HepG2 (cell line): ENCODE data around the gene ADARB2. TPM values are rescaled to one million over a fixed set of nuclear protein-coding genes. Genes with fewer than 3 reads are reported as not detected.

Source experiments
- ATAC-seq: fragments of 200-7000 bp; cut with Tn5 transposase; 3 replicates; pipeline ENCODE4 v1.9.1; 2020; ENCODE audit warnings: mild to moderate bottlenecking, moderate library complexity
- BruUV-seq: library from RNA; stranded (reverse); fragments of 400-500 nt; replicated peaks from 2 replicates; lab custom pipeline; 2021; lab: Mats Ljungman, UMichigan
- CTCF ChIA-PET: fragments of 300-600 bp; formaldehyde crosslinking; extraction: SDS; loops from one replicate; lab custom pipeline; 2021; ENCODE audit warnings: low total read pairs, inconsistent platforms, low intra/inter-chr PET ratio; lab: Yijun Ruan, JAX
- POLR2A ChIA-PET: fragments of 350-600 bp; sonication (Branson Sonifier 250); formaldehyde crosslinking; loops from one replicate; lab custom pipeline; 2020; ENCODE audit warnings: antibody characterized with exemption, inconsistent platforms; lab: Yijun Ruan, JAX
- DNase-seq: peaks from one replicate; pipeline ENCODE4 v3.0.0-alpha.2; 2015; ENCODE audit warnings: low spot score
- FAIRE-seq: peaks from 3 replicates; lab custom pipeline; 2011; peaks lifted over from hg19 to GRCh38; lab: Jason Lieb, UNC
- H2AFZ ChIP-seq: one replicate; pipeline ENCODE4 v1.6.1; 2011; ENCODE audit warnings: low read length, inconsistent platforms
- H3K27ac ChIP-seq: fragments of 300-600 bp; 3 replicates; pipeline ENCODE4 v1.8.0; 2011; ENCODE audit warnings: mixed run types, mild to moderate bottlenecking, mixed read lengths, low read length, inconsistent platforms; ENCODE audit not compliant: insufficient read depth; ENCODE audit errors: extremely low read length
- H3K27me3 ChIP-seq, 2 experiments: fragments of 200-600 bp in 1 of 2; 2 replicates in 1 of 2; 3 replicates in 1 of 2; pipeline versions ENCODE4 v1.6.0 to v1.8.0; 2011; ENCODE audit warnings: low read length in 2 of 2, mild to moderate bottlenecking in 2 of 2, moderate library complexity in 2 of 2, inconsistent platforms in 1 of 2; ENCODE audit not compliant: insufficient read depth in 2 of 2, control insufficient read depth in 1 of 2
- H3K36me3 ChIP-seq, 2 experiments: fragments of 200-600 bp in 1 of 2; replicated peaks in 1 of 2; 2 replicates in 1 of 2; 3 replicates in 1 of 2; pipeline versions ENCODE4 v1.5.1 to v1.8.0; 2011; ENCODE audit warnings: low read length in 2 of 2, inconsistent platforms in 1 of 2; ENCODE audit not compliant: insufficient read depth in 2 of 2, control insufficient read depth in 1 of 2
- H3K4me1 ChIP-seq: 2 replicates; pipeline ENCODE4 v1.5.1; 2012; ENCODE audit warnings: low read length, inconsistent platforms; ENCODE audit not compliant: insufficient read depth
- H3K4me2 ChIP-seq: 2 replicates; pipeline ENCODE4 v1.6.0; 2011; ENCODE audit warnings: low read depth, low read length, inconsistent platforms
- H3K4me3 ChIP-seq, 3 experiments: fragments of 200-600 bp in 1 of 3; sonication (generic), shearing (Covaris generic) in 1 of 3; replicated peaks in 1 of 3; 2 replicates each; pipeline ENCODE4 v1.5.1; 2011 to 2016; ENCODE audit warnings: low read length in 3 of 3, inconsistent platforms in 2 of 3, low read depth in 2 of 3, mild to moderate bottlenecking in 2 of 3, control low read depth in 1 of 3, mixed read lengths in 1 of 3; ENCODE audit not compliant: insufficient read depth in 1 of 3
- H3K79me2 ChIP-seq: one replicate; pipeline ENCODE4 v1.6.1; 2011; ENCODE audit warnings: low read length, inconsistent platforms; ENCODE audit not compliant: insufficient read depth
- H3K9ac ChIP-seq: 2 replicates; pipeline ENCODE4 v1.6.0; 2011; ENCODE audit warnings: mild to moderate bottlenecking, low read depth, low read length, inconsistent platforms; ENCODE audit not compliant: insufficient read depth
- H3K9me3 ChIP-seq: 2 replicates; pipeline ENCODE4 v1.5.1; 2012; ENCODE audit warnings: mild to moderate bottlenecking, low read length
- H4K20me1 ChIP-seq: 2 replicates; pipeline ENCODE4 v1.6.0; 2011; ENCODE audit warnings: inconsistent platforms, mild to moderate bottlenecking, low read length, moderate library complexity; ENCODE audit not compliant: insufficient read depth
- CBX1 ChIP-seq: IDR thresholded peaks from one replicate; pipeline ENCODE4 v1.6.1; 2016; ENCODE audit warnings: antibody characterized with exemption, low read depth
- KMT2A ChIP-seq: sonication (generic); formaldehyde crosslinking; IDR thresholded peaks from 2 replicates; pipeline ENCODE4 v1.4.0; 2020; ENCODE audit warnings: missing genetic modification reagents
- MED1 ChIP-seq: sonication (generic); formaldehyde crosslinking; IDR thresholded peaks from 2 replicates; pipeline ENCODE4 v1.4.0; 2020; ENCODE audit warnings: missing genetic modification reagents
- PCBP1 ChIP-seq: fragments of 200-400 bp; formaldehyde crosslinking; IDR thresholded peaks from 2 replicates; pipeline ENCODE4 v1.6.1; 2017; ENCODE audit warnings: mild to moderate bottlenecking, low read depth, low read length, borderline replicate concordance
- RBAK ChIP-seq: sonication (generic); formaldehyde crosslinking; IDR thresholded peaks from 2 replicates; pipeline ENCODE4 v1.5.1; 2020; ENCODE audit warnings: mild to moderate bottlenecking, missing genetic modification reagents
- ZNF263 ChIP-seq: sonication (generic); formaldehyde crosslinking; IDR thresholded peaks from 2 replicates; pipeline ENCODE4 v1.4.0; 2020; ENCODE audit warnings: missing genetic modification reagents
- ZNF432 ChIP-seq: sonication (generic); formaldehyde crosslinking; IDR thresholded peaks from 2 replicates; pipeline ENCODE4 v1.5.0; 2020; ENCODE audit warnings: missing genetic modification reagents, mild to moderate bottlenecking, borderline replicate concordance
- ZNF607 ChIP-seq: sonication (generic); formaldehyde crosslinking; IDR thresholded peaks from 2 replicates; pipeline ENCODE4 v1.5.1; 2020; ENCODE audit warnings: missing genetic modification reagents, mild to moderate bottlenecking, borderline replicate concordance
- ZSCAN30 ChIP-seq: sonication (generic); formaldehyde crosslinking; IDR thresholded peaks from 2 replicates; pipeline ENCODE4 v1.5.0; 2020; ENCODE audit warnings: mild to moderate bottlenecking, missing genetic modification reagents
- WGBS: methylation state at CpG from one replicate; pipeline ENCODE4 v1.1.6; 2017; ENCODE audit warnings: low lambda C conversion rate; 5-methylcytosine and 5-hydroxymethylcytosine counted together
- in situ Hi-C: cut with HindIII; loops from 2 replicates; pipeline ENCODE4 v1.10.0; 2017; ENCODE audit warnings: low pct_unique_long_range_greater_than_20kb; ENCODE audit not compliant: extremely low pct_ligation_motif_present
- intact Hi-C: fragments of 100-400 bp; cut with micrococcal nuclease; formaldehyde crosslinking; loops from one replicate; pipeline ENCODE4 v1.10.0; 2022; ENCODE audit not compliant: unreplicated experiment
- polyA plus RNA-seq, 8 experiments: library from polyadenylated mRNA; depleted of rRNA in 3 of 8; stranded (reverse) in 7 of 8; unstranded in 1 of 8; fragments of >200 nt; fragmentation: Illumina TruSeq in 4 of 8; extraction: Trizol in 4 of 8; gene quantifications; 2 replicates each; pipeline versions ENCODE4 v1.2.1 to v1.2.3, GENCODE V29; 2011 to 2016; ENCODE audit warnings: low read depth in 4 of 8, missing spikeins in 1 of 8, mixed read lengths in 1 of 8; ENCODE audit not compliant: insufficient read depth in 1 of 8
- total RNA-seq, 5 experiments: library from RNA; depleted of rRNA; stranded (reverse); fragments of >200 nt; fragmentation: Illumina TruSeq; extraction: Trizol; gene quantifications; 2 replicates each; pipeline ENCODE4 v1.2.3, GENCODE V29; 2016; ENCODE audit warnings: low read depth in 1 of 5
- TF ChIP-seq, protein P1 (sequence below): sonication (generic); formaldehyde crosslinking; IDR thresholded peaks from 2 replicates; pipeline ENCODE4 v1.4.0; 2020; ENCODE audit warnings: mild to moderate bottlenecking, missing genetic modification reagents
- TF ChIP-seq, protein P2 (sequence below): sonication (generic); formaldehyde crosslinking; IDR thresholded peaks from 2 replicates; pipeline ENCODE4 v1.5.1; 2020; ENCODE audit warnings: mild to moderate bottlenecking, missing genetic modification reagents
- TF ChIP-seq, protein P3 (sequence below): sonication (generic); formaldehyde crosslinking; IDR thresholded peaks from 2 replicates; pipeline ENCODE4 v1.4.0; 2020; ENCODE audit warnings: mild to moderate bottlenecking, missing genetic modification reagents

Gene ADARB2
- total and polyA plus RNA-seq, 2 of the 13 experiments (the other 11 are each of a cell fraction or from before 2014, with no cell fraction given) = not detected

DNA sequence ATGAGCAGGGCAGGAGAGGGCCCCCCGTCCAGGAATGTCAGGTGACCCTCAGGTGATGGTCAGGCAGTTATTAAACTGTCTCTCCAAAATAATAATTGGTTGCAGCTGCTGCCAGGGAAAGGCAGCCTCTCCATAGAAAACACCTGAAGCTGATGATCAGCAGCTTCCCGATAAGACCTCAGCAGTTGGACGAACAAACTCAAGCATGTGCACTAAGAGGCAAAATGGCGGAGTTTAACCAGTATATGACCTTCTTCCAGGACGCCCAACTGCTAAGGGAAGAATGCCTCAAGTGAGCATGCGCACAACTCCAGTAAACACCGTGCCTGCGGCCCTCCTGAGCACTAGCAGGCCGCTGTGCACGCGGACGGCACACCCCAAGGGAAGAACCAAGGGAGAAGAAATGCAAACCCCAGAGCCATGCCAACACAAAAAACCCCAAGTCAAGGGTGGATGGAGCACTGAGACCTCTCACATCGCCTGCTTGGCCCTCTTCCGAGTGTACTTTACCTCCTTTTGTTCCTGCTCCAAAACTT, 38.9 kb upstream of the ADARB2 start:
- ATAC-seq (no peak), FAIRE-seq (no peak), DNase-seq (no peak)
- TF ChIP-seq, protein P1, sequence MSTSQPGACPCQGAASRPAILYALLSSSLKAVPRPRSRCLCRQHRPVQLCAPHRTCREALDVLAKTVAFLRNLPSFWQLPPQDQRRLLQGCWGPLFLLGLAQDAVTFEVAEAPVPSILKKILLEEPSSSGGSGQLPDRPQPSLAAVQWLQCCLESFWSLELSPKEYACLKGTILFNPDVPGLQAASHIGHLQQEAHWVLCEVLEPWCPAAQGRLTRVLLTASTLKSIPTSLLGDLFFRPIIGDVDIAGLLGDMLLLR (CRISPR knock-in tag) = no peak
- no peak for TF ChIP-seq CBX1
- TF ChIP-seq RBAK (CRISPR knock-in tag) = no peak
- no peak for TF ChIP-seq ZNF607 (CRISPR knock-in tag)
- TF ChIP-seq MED1 (CRISPR knock-in tag) = no peak
- no peak for TF ChIP-seq PCBP1
- TF ChIP-seq, protein P2, sequence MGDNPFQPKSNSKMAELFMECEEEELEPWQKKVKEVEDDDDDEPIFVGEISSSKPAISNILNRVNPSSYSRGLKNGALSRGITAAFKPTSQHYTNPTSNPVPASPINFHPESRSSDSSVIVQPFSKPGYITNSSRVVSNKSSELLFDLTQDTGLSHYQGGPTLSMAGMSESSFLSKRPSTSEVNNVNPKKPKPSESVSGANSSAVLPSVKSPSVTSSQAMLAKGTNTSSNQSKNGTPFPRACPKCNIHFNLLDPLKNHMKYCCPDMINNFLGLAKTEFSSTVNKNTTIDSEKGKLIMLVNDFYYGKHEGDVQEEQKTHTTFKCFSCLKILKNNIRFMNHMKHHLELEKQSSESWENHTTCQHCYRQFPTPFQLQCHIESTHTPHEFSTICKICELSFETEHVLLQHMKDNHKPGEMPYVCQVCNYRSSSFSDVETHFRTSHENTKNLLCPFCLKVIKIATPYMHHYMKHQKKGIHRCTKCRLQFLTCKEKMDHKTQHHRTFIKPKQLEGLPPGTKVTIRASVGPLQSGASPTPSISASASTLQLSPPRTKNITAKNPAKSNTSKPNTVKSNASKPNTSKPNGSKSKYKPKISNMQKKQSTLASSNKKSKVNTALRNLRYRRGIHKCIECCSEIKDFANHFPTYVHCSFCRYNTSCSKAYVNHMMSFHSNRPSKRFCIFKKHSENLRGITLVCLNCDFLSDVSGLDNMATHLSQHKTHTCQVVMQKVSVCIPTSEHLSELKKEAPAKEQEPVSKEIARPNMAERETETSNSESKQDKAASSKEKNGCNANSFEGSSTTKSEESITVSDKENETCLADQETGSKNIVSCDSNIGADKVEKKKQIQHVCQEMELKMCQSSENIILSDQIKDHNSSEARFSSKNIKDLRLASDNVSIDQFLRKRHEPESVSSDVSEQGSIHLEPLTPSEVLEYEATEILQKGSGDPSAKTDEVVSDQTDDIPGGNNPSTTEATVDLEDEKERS (CRISPR knock-in tag) = no peak
- TF ChIP-seq KMT2A (CRISPR knock-in tag) = no peak
- TF ChIP-seq ZSCAN30 = no peak
- TF ChIP-seq ZNF432 (CRISPR knock-in tag) = no peak
- no peak for TF ChIP-seq ZNF263 (CRISPR knock-in tag)
- TF ChIP-seq, protein P3, sequence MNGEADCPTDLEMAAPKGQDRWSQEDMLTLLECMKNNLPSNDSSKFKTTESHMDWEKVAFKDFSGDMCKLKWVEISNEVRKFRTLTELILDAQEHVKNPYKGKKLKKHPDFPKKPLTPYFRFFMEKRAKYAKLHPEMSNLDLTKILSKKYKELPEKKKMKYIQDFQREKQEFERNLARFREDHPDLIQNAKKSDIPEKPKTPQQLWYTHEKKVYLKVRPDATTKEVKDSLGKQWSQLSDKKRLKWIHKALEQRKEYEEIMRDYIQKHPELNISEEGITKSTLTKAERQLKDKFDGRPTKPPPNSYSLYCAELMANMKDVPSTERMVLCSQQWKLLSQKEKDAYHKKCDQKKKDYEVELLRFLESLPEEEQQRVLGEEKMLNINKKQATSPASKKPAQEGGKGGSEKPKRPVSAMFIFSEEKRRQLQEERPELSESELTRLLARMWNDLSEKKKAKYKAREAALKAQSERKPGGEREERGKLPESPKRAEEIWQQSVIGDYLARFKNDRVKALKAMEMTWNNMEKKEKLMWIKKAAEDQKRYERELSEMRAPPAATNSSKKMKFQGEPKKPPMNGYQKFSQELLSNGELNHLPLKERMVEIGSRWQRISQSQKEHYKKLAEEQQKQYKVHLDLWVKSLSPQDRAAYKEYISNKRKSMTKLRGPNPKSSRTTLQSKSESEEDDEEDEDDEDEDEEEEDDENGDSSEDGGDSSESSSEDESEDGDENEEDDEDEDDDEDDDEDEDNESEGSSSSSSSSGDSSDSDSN (CRISPR knock-in tag) = no peak
- no peaks in the 10 kb centered on the region for H3K27me3 ChIP-seq
- 24% methylated on average over 3 of the region's 14 CpGs for WGBS
- H3K9me3 ChIP-seq = no peaks in the 10 kb centered on the region
- H3K4me1 ChIP-seq = no peaks in the 10 kb centered on the region
- no peaks in the 10 kb centered on the region for H3K36me3 ChIP-seq
- intact Hi-C loops (no loop called here), in situ Hi-C loops (no loop called here)
- no peak overlapping the region for H2AFZ ChIP-seq
- H3K27ac ChIP-seq = no peak overlapping the region
- BruUV-seq = no TSS peak
- no peak overlapping the region for H3K4me2 ChIP-seq
- no peaks in the 10 kb centered on the region for H4K20me1 ChIP-seq
- ChIA-PET CTCF (no interaction called here), POLR2A (no interaction called here)
- H3K9ac ChIP-seq = no peak overlapping the region
- H3K79me2 ChIP-seq = no peaks in the 10 kb centered on the region
- H3K4me3 ChIP-seq = no peak overlapping the region
